HCT116 (cell line): Measurements from ENCODE around the gene ACOT12. TPM values are rescaled to one million over a fixed set of nuclear protein-coding genes. Genes with fewer than 3 reads are reported as not detected.

Experiments used
- ATAC-seq: fragments of 200-7000 bp; cut with Tn5 transposase; 2 replicates; pipeline ENCODE4 v1.9.1; 2020; ENCODE audit warnings: mild to moderate bottlenecking, moderate library complexity
- BruUV-seq: library from RNA; stranded (reverse); fragments of 400-500 nt; replicated peaks from 2 replicates; lab custom pipeline; 2021; lab: Mats Ljungman, UMichigan
- CTCF ChIA-PET: fragments of 300-600 bp; sonication (Branson Sonifier 250); formaldehyde crosslinking; loops from one replicate; lab custom pipeline; 2021; ENCODE audit warnings: antibody characterized with exemption; lab: Charles Lee
- POLR2A ChIA-PET: fragments of 300-600, 350-600 bp; sonication (Branson Sonifier 250); formaldehyde crosslinking; loops from one replicate; lab custom pipeline; 2021; ENCODE audit warnings: antibody characterized with exemption; lab: Charles Lee
- RAD21 ChIA-PET, 2 experiments: fragments of 300-600 bp; sonication (Branson Sonifier 250); formaldehyde crosslinking; loops; one replicate each; lab custom pipeline; 2023; ENCODE audit warnings: low total read pairs in 2 of 2; ENCODE audit not compliant: uncharacterized antibody in 2 of 2, unreplicated experiment in 2 of 2, low non-redundant PET in 1 of 2; lab: Charles Lee
- DNase-seq: peaks from one replicate; pipeline ENCODE4 v3.0.0-alpha.2; 2010; ENCODE audit warnings: low read depth, low spot score
- H2AFZ ChIP-seq: fragments of 200-600 bp; shearing (Covaris generic), sonication (generic); 2 replicates; pipeline ENCODE4 v1.6.1; 2017; ENCODE audit warnings: low read depth, mixed run types, mixed read lengths, antibody characterized with exemption, low read length; ENCODE audit not compliant: poor library complexity, severe bottlenecking
- H3K27ac ChIP-seq: 2 replicates; pipeline ENCODE4 v1.5.1; 2012; ENCODE audit warnings: low read depth, low read length
- H3K27me3 ChIP-seq: fragments of 200-600 bp; sonication (generic); 2 replicates; pipeline ENCODE4 v1.6.1; 2016; ENCODE audit warnings: mixed run types, low read length, mixed read lengths; ENCODE audit not compliant: insufficient read depth
- H3K36me3 ChIP-seq, 2 experiments: fragments of 200-500 bp in 1 of 2; fragments of 200-600 bp in 1 of 2; sonication (Bioruptor generic) in 1 of 2; sonication (generic) in 1 of 2; 2 replicates each; pipeline versions ENCODE4 v1.5.1 to v1.6.1; 2014 to 2016; ENCODE audit warnings: low read length in 2 of 2, inconsistent platforms in 1 of 2, mixed read lengths in 1 of 2, mixed run types in 1 of 2; ENCODE audit not compliant: insufficient read depth in 2 of 2, control insufficient read depth in 1 of 2
- H3K4me1 ChIP-seq, 2 experiments: fragments of 200-600 bp in 1 of 2; sonication (generic) in 1 of 2; 2 replicates each; pipeline versions ENCODE4 v1.5.1 to v1.6.1; 2012 to 2017; ENCODE audit warnings: low read length in 2 of 2, inconsistent platforms in 1 of 2, mild to moderate bottlenecking in 1 of 2, mixed read lengths in 1 of 2, mixed run types in 1 of 2, moderate library complexity in 1 of 2; ENCODE audit not compliant: insufficient read depth in 2 of 2, control insufficient read depth in 1 of 2
- H3K4me2 ChIP-seq: fragments of 200-600 bp; sonication (generic); 2 replicates; pipeline ENCODE4 v1.6.1; 2017; ENCODE audit warnings: mixed run types, low read length, mixed read lengths
- H3K4me3 ChIP-seq, 2 experiments: fragments of 200-600 bp in 1 of 2; sonication (generic) in 1 of 2; replicated peaks in 1 of 2; 2 replicates each; pipeline ENCODE4 v1.5.1; 2011 to 2016; ENCODE audit warnings: low read length in 2 of 2, control low read depth in 1 of 2, low read depth in 1 of 2, mild to moderate bottlenecking in 1 of 2, mixed read lengths in 1 of 2, mixed run types in 1 of 2
- H3K79me2 ChIP-seq: fragments of 200-600 bp; sonication (generic); 2 replicates; pipeline ENCODE4 v1.6.1; 2017; ENCODE audit warnings: mild to moderate bottlenecking, mixed run types, low read length, moderate library complexity, mixed read lengths; ENCODE audit not compliant: insufficient read depth
- H3K9ac ChIP-seq: fragments of 200-600 bp; sonication (generic); 2 replicates; pipeline ENCODE4 v1.6.1; 2016; ENCODE audit warnings: low read length, mixed read lengths
- H3K9me2 ChIP-seq: fragments of 200-600 bp; sonication (generic), shearing (Covaris generic); 2 replicates; pipeline ENCODE4 v1.6.1; 2017; ENCODE audit warnings: mixed run types, mild to moderate bottlenecking, moderate library complexity; ENCODE audit not compliant: insufficient read depth
- H3K9me3 ChIP-seq, 2 experiments: fragments of 200-500 bp in 1 of 2; fragments of 200-600 bp in 1 of 2; sonication (Bioruptor generic) in 1 of 2; sonication (generic) in 1 of 2; 2 replicates each; pipeline ENCODE4 v1.6.1; 2014 to 2017; ENCODE audit warnings: low read length in 2 of 2, mixed read lengths in 2 of 2, inconsistent platforms in 1 of 2, low read depth in 1 of 2, mild to moderate bottlenecking in 1 of 2, mixed run types in 1 of 2, moderate library complexity in 1 of 2; ENCODE audit not compliant: control insufficient read depth in 1 of 2, insufficient read depth in 1 of 2
- H4K20me1 ChIP-seq: fragments of 200-600 bp; sonication (generic), shearing (Covaris generic); 2 replicates; pipeline ENCODE4 v1.6.1; 2017; ENCODE audit warnings: mixed run types, mild to moderate bottlenecking, moderate library complexity; ENCODE audit not compliant: insufficient read depth
- CBX3 ChIP-seq: IDR thresholded peaks from 2 replicates; pipeline ENCODE4 v1.6.1; 2012; ENCODE audit warnings: low read depth
- EZH2 ChIP-seq: fragments of 200-600 bp; sonication (generic); IDR thresholded peaks from 2 replicates; pipeline ENCODE4 v1.6.1; 2017; ENCODE audit warnings: antibody characterized with exemption, mixed run types
- EZH2phosphoT487 ChIP-seq: fragments of 200-600 bp; IDR thresholded peaks from 2 replicates; pipeline ENCODE4 v1.6.1; 2018; ENCODE audit warnings: antibody characterized with exemption, borderline replicate concordance
- FOSL1 ChIP-seq: IDR thresholded peaks from 2 replicates; pipeline ENCODE4 v1.6.1; 2012; ENCODE audit warnings: low read depth
- JUND ChIP-seq: IDR thresholded peaks from 2 replicates; pipeline ENCODE4 v1.6.1; 2012
- POLR2AphosphoS5 ChIP-seq: IDR thresholded peaks from 2 replicates; pipeline ENCODE4 v1.6.1; 2011; ENCODE audit warnings: mild to moderate bottlenecking, low read depth, low read length, moderate library complexity
- REST ChIP-seq: IDR thresholded peaks from 2 replicates; pipeline ENCODE4 v1.6.1; 2012; ENCODE audit warnings: low read depth
- SP1 ChIP-seq: IDR thresholded peaks from 2 replicates; pipeline ENCODE4 v1.6.1; 2012; ENCODE audit warnings: low read depth
- SRF ChIP-seq: IDR thresholded peaks from 2 replicates; pipeline ENCODE4 v1.6.1; 2012; ENCODE audit warnings: low read depth
- intact Hi-C: fragments of 100-400 bp; cut with micrococcal nuclease; formaldehyde crosslinking; loops from 2 replicates; pipeline ENCODE4 v1.10.0; 2022
- total RNA-seq: library from RNA; stranded (reverse); gene quantifications from one replicate; pipeline ENCODE4 v1.2.1, GENCODE V29; 2021; ENCODE audit not compliant: unreplicated experiment
- TF ChIP-seq, protein P1 (sequence below): IDR thresholded peaks from 2 replicates; pipeline ENCODE4 v1.6.1; 2011; ENCODE audit warnings: mild to moderate bottlenecking, low read length, moderate library complexity; ENCODE audit not compliant: insufficient replicate concordance; ENCODE audit errors: extremely low read depth

The ACOT12 gene
- total RNA-seq, 1 experiment from 2014 or later: not detected

DNA sequence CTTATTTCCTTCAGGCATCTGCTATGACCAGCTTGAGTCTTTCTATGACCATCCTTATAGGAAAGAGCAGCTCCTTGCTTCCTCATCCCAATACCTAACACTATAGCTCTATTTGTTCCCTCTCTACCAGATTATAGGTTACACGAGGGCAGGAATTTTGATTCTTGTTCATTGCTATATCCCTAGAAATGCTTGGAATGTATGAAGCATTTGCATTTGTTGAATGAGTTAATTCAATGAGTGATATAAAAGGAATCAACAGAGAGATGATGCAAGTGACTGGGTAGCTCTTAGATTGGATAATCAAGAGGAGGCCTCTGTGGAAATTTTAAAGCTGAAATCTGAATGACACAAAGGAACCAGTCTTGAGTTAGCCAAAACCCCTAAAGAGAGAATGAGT lies 78.6 kb downstream of the ACOT12 start:
- Histone ChIP-seq H3K9ac (no peak overlapping the region), H3K36me3 (peaks cover 9 to 18% of the 10 kb centered on the region in 2 experiments; a peak in 3 of 4 replicates), H3K9me2 (no peaks in the 10 kb centered on the region), H3K4me3 (no peak overlapping the region), H3K79me2 (no peaks in the 10 kb centered on the region), H3K27ac (no peak overlapping the region), H4K20me1 (no peaks in the 10 kb centered on the region), H2AFZ (no peak overlapping the region), H3K27me3 (no peaks in the 10 kb centered on the region), H3K4me1 (no peaks in the 10 kb centered on the region), H3K9me3 (no peaks in the 10 kb centered on the region), H3K4me2 (no peak overlapping the region)
- no peak for ATAC-seq
- no TSS peak for BruUV-seq
- ChIA-PET RAD21 (no interaction called here), CTCF (interaction anchor here (0.8 kb wide), 1 partner anchor 16 kb away, joined by 3 read pairs; no protein-coding TSS in a partner anchor), POLR2A (interaction anchor here (1.0 kb wide), 1 partner anchor 12 kb away, joined by 5 read pairs; no protein-coding TSS in a partner anchor)
- intact Hi-C loops: no loop called here
- DNase-seq: no peak
- TF ChIP-seq FOSL1 (no peak), POLR2AphosphoS5 (no peak), SRF (no peak), EZH2 (no peak), CBX3 (no peak), REST (no peak), JUND (no peak), EZH2phosphoT487 (no peak), SP1 (no peak)
- TF ChIP-seq, protein P1, sequence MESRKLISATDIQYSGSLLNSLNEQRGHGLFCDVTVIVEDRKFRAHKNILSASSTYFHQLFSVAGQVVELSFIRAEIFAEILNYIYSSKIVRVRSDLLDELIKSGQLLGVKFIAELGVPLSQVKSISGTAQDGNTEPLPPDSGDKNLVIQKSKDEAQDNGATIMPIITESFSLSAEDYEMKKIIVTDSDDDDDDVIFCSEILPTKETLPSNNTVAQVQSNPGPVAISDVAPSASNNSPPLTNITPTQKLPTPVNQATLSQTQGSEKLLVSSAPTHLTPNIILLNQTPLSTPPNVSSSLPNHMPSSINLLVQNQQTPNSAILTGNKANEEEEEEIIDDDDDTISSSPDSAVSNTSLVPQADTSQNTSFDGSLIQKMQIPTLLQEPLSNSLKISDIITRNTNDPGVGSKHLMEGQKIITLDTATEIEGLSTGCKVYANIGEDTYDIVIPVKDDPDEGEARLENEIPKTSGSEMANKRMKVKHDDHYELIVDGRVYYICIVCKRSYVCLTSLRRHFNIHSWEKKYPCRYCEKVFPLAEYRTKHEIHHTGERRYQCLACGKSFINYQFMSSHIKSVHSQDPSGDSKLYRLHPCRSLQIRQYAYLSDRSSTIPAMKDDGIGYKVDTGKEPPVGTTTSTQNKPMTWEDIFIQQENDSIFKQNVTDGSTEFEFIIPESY: no peak
- TF ChIP-seq, all 23 proteins: peak for 0
